GM15510 (cell line): ENCODE measurements around the gene UNC13B.

Source experiments
- POLR2A ChIP-seq: IDR thresholded peaks from 3 replicates; pipeline ENCODE4 v1.6.1; 2011; ENCODE audit warnings: borderline replicate concordance; ENCODE audit not compliant: insufficient read length; ENCODE audit errors: extremely low read depth

The UNC13B gene

DNA sequence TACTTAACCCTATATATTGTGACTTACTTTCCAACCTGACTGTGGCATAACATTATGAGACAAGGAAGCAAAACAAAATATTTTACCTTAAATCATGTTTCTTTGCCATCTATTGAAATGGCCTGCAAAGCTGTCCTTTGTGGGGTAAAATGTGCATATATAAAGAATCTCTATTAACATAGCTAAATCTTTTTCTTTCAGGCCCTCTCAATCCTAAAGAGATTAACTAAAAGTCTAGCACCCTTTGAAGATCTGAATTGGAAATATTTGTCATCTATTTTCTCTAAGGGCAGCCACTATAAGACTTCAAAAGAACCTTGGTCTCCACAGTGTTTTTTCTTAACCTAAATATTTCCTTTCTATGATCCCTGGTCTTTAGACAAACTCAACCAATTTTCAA is 5.0 kb upstream of the UNC13B start:
- no peak for TF ChIP-seq POLR2A

DNA sequence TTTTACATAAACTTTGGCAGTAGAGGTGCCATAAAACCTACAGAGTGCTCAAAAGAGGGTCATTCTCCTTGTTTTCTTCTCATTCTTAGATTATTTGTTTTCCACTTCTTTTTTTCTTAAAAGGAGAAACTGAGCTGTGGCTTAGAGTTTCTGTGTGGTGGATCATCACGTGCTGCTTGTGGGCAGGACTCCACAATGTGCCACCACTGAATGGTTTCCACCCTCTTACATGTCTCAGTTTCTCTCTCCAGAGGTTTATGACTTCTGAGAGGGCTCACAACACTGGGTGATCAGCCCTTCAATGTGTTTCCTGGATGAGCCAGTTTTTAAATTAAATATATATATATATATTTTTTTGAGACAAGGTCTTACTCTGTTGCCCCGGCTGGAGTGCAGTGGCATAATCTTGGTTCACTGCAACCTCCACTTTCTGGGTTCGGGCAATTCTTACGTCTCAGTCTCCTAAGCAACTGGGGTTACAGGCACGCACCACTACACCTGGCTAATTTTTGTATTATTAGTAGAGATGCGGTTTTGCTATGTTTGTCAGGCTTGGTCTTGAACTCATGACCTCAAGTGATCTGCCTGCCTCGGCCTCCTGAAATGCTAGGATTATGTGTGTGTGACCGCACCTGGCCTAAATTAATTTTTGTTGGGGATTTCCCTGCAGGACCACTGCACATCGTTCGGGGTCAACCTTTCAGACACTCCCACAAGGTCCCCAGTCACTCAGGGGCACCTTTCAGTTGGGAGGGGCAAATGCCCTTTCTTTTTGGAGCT is 3.1 kb upstream of the UNC13B start:
- no peak for TF ChIP-seq POLR2A

DNA sequence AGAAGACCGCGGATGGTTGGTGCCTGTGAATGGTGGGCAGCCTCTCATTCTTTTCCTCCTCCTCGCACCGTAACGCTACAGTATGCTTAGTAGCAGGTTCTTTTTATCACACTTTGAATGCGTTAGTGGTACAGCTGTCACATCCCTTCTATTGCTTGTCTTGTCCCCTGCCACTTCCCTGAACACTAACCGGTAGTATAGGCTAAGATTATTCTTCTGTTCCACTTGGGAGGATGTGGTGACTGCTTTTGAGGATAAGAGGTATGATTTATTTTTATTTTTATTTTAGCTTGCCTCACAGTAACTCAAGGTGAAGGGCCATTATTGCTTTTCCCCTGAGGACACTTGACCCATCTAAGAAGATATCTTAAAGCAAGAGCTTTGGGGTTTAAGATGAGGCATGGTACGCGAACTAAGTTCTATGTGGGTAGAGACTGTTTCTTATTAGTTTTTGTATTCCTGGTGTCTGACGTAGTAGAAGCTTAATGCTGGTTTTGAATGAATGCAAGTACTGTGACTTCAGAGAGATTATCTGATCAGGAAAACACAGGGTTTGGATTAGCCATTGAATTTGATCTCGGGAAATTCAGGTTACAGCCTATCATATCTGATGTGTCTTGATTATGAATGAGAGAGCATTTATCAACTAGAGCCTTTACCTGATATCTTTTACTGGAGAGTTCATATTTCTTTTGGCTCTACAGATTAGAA is 951 bp downstream of the UNC13B start:
- no peak for TF ChIP-seq POLR2A

DNA sequence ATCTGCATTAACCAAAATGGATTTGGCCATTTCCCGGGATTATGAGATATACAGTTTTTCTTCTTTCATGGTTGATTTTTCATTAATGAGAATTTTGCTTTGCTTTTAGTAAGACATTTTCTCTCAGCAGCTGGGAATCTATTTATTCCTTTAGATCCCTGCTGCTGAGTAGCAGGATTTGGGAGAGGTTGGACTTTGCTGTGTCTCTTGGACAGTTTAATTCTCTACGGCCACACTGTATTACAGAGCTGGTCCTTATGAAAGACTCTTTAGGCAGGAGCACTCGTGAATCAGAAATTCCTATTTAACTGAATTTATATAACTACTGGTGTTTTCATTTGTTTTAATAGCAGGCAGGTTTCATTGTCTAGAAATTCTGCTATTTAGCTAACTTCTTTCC is 1.6 kb downstream of the UNC13B start:
- no peak for TF ChIP-seq POLR2A

DNA sequence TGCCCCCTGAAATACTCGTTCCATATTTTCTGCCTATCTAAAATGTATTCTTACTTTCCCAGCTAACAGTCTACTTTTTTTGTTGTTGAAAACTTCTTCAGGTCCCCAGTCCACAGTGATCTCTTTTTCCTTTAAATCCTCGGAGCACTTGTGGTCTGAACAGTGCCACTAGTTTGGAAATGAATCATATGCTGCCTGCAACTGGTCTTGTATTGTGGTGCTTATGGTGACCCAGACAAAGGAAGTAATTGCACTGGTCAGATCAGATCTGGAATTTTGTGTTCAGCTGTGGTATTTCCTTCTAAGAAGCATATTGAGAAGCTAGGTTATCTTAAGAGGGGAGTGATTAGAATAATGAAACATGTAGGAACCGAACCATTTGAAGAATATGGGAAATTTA is 2.9 kb downstream of the UNC13B start:
- TF ChIP-seq POLR2A, result no peak

DNA sequence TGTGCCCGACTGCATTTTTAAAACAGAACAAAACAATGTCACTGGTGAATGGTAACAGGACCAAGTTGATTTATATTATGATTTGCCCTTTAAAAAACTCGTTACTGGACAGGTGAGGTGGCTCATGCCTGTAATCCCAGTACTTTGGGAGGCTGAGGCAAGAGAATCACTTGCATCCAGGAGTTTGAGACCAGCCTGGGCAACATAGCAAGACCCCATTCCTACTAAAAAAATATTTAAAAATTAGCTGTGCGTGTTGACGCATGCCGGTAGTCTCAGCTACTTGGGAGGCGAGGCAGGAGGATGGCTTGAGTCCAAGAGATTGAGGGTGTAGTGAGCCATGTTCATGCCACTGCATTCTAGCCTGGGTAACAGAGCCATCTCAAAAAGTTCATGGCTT is 7.2 kb downstream of the UNC13B start:
- no peak for TF ChIP-seq POLR2A

DNA sequence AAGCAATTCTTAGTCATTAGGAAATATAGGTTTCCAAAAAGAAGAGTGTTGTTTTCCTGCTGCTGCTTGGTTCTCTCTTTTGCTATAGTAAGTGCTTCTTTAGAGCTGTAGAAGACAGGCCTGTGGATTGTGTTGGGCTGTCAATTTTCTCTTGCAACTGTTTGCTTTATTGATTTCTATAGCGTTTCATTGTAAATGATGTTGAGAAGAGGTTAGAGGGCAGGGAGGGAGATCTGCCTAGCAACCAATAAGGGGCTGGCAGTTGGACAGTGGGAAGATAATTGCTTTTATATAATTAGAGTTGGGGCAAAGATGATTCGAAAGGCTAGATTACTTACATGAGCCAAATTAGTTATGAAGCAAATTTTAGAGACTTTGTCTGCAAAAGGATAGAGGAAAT is 11.1 kb downstream of the UNC13B start:
- no peak for TF ChIP-seq POLR2A

DNA sequence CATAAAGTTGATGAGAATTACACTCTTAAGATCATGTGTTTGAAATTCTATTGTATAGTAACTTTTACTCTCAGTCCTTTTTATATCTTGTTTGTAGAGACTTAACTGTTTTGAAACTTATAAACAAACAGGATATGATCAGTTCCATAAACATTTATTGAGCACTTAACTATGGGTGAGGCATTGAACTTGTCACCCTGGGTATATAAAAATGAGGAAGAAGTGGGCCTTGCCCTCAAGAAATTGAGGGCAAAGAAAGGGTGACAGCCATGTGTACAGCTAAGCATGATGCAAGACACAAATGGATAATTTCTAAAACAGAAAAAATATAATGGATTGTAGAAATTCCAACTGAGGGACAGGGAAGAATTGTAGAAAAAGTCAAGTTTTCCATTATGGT is 15.7 kb downstream of the UNC13B start:
- no peak for TF ChIP-seq POLR2A

DNA sequence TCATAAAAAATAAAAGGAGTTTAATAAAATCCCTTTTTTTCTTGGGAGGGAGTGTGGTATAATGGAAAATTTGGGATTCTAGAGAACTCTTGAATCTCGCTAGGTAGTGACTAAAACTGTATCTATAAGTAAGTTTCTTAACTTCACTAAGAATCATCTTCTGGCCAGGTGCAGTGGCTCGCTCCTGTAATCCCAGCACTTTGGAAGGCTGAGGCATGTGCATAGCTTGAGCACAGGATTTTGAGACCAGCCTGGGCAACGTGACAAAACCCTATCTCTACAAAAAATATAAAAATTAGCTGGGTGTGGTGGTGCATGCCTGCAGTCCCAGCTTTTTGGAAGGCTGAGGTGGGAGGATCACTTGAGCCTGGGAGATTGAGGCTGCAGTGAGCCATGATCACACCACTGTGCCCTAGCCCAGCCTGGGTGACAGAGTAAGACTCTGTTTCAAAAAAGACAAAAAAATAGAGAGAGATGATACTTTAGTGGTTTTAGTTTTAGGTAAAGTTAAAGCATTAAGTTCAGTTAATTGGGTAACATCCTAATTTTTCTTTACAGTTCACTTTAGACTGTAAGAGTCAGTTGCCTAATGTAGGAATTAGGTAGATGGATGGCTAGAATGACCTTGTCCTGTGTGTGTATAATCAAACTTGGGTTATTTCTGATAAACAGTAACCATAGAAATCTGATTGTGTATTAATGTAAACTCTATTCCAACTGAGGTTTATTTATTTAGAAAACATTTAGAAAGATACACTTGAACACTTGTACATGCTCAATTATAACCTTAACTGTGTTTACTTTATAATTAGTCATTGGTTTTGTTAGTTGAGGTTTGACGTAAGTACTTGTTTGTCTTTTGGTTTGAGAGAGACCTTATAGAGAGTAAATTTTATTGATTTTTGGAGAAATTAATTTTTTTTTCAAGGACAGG is 17.8 kb downstream of the UNC13B start:
- no peak for TF ChIP-seq POLR2A

DNA sequence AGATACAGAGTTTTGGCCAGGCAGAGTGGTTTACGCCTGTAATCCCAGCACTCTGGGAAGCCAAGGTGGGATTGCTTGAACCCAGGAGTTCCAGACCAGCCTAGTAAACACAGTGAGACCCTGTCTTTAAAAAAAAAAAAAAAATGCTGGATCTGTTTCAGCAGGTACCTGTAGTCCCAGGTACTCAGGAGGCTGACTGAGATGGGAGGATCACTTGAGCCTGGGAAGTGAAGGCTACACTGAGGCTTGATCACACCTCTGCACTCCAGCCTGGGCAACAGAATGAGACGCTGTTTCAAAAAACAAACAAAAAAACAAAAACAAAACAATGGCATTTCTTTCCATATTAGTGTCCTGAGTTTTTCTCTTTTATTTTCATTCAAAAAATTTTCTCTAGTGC is 19.0 kb downstream of the UNC13B start:
- no peak for TF ChIP-seq POLR2A

DNA sequence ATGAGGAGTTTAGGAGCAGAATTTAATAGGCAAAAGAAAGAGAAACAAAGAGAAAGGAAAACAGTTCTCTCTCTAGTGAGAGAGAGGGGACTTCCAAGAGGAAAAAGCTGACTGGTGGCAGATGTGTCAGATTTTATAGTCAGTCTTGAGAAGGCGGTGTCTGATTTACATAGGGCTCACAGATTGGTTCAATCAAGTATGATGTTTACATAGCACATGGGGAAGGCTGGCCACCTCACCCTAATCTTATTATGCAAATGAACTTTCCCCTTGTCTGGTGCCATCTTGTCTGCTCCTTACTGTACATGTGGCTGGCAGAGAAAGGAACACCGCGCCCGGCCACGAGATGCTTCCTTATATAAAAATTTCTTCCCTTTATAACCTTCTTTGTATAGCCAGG is 24.7 kb downstream of the UNC13B start:
- TF ChIP-seq POLR2A, result no peak

DNA sequence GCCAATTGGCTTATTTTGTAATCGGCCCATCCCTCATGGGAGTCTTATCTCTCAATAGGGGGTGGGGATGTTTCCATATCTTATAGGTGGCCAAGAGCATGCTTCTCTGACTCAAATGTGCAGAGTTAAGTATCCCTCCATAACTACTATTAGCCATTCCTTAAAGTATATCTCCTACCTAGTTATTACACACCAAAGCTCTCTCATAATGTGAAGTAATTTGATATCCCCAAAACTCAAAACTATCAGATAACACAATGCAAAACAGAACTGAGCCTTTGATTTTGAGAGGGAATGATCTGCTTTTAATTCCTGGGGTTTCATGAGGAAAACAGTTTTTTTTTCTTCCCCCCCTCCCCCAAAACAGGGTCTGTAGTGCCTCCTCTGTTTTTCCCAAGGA is 28.4 kb downstream of the UNC13B start:
- no peak for TF ChIP-seq POLR2A

DNA sequence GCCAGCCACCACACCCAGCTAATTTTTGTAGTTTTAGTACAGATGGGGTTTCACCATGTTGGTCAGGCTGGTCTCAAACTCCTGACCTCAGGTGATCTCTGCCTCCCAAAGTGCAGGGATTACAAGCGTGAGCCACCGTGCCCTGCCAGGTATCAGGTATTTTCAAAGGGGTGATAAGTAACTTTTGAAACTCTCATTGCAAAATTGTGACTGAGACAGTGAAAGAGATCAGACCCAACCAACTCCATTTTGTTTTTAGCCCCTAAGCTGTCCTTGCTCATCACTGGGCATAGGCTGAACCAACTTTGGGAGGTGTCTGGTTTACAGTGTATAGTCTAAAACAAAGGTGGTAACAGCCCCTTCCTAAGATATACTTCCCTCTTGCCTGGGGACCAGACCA is 29.3 kb downstream of the UNC13B start:
- no peak for TF ChIP-seq POLR2A

DNA sequence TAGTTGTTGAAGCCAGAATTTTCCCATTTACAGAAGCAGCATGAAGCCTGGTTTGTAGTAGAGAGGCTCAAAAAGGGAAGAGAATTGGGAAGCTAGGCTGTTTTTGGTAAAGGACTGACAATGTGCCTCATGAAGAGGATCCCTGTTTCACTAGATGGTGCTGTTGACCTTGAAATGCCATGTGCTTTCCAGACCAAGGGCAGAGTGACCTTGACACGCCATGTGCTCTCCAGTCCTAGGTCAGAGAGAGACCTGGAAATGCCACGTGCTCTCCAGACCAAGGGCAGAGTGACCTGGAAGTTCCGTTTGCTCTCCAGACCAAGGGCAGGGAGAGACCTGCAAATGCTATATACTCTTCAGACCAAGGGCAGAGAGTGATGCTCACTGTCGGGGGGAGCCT is 32.0 kb downstream of the UNC13B start:
- TF ChIP-seq POLR2A, result no peak

DNA sequence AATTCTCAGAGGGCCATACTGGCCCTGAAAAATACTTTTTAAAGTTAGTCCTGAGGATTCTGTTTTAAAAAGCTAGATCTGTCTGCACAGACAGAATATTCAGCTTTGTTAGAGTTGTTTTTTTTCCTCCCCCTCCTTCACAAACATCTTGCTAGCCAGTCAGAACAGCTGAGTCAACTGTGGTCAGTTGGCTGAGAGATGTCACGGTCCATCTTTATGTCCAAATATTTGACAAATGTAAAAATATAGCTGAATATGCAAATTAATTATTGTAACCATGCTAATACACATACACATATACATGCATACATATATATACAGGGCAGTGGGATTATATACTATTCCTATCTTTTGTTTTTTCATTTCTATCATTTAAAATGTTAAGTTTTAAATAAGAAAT is 33.9 kb downstream of the UNC13B start:
- TF ChIP-seq POLR2A, result no peak
